GM12878 (cell line): ENCODE measurements around the gene CA7. TPM values are rescaled to one million over a fixed set of nuclear protein-coding genes. Genes with fewer than 3 reads are reported as not detected.

ENCODE experiments used
- BACH1 ChIP-seq: fragments of 450-650 bp; IDR thresholded peaks from 2 replicates; pipeline ENCODE4 v1.6.1; 2017; ENCODE audit warnings: mild to moderate bottlenecking, borderline replicate concordance
- CBX5 ChIP-seq: sonication (generic); IDR thresholded peaks from 2 replicates; pipeline ENCODE4 v1.6.1; 2016; ENCODE audit warnings: low read depth, moderate library complexity, mild to moderate bottlenecking, inconsistent platforms
- FOXK2 ChIP-seq: fragments of 450-650 bp; IDR thresholded peaks from 2 replicates; pipeline ENCODE4 v1.6.1; 2017; ENCODE audit warnings: mild to moderate bottlenecking, moderate library complexity
- GATAD2B ChIP-seq: fragments of 450-650 bp; conservative IDR thresholded peaks from 2 replicates; pipeline ENCODE4 v1.6.1; 2017; ENCODE audit warnings: low read depth, mild to moderate bottlenecking, moderate library complexity
- MTA2 ChIP-seq: fragments of 450-650 bp; IDR thresholded peaks from 2 replicates; pipeline ENCODE4 v1.6.1; 2016; ENCODE audit warnings: low read depth, mild to moderate bottlenecking, moderate library complexity
- NRF1 ChIP-seq: conservative IDR thresholded peaks from 2 replicates; pipeline ENCODE4 v1.6.1; 2011; ENCODE audit warnings: mild to moderate bottlenecking, low read depth, low read length, improper control_type of control experiment
- POLR2AphosphoS5 ChIP-seq: IDR thresholded peaks from 2 replicates; pipeline ENCODE4 v1.6.1; 2011; ENCODE audit warnings: mild to moderate bottlenecking, low read length, inconsistent platforms
- RAD51 ChIP-seq: fragments of 450-650 bp; IDR thresholded peaks from 2 replicates; pipeline ENCODE4 v1.6.1; 2016; ENCODE audit warnings: moderate library complexity, mild to moderate bottlenecking, inconsistent platforms
- SMAD1 ChIP-seq: fragments of 450-650 bp; IDR thresholded peaks from 2 replicates; pipeline ENCODE4 v1.6.1; 2018; ENCODE audit warnings: mild to moderate bottlenecking, low read depth; ENCODE audit not compliant: partially characterized antibody
- polyA plus RNA-seq, 11 experiments: library from polyadenylated mRNA; depleted of rRNA in 4 of 11; unstranded in 6 of 11; stranded (reverse) in 5 of 11; fragments of >200 nt; fragmentation: Nextera tagmentation in 4 of 11; fragmentation: Illumina TruSeq in 1 of 11; extraction: Ambion mirVana in 4 of 11; extraction: Trizol in 1 of 11; gene quantifications; 1 replicate in 1 of 11; 2 replicates in 10 of 11; pipeline versions ENCODE4 v1.2.1 to v1.2.3, GENCODE V29; 2011 to 2016; ENCODE audit warnings: inconsistent platforms in 2 of 11, missing spikeins in 2 of 11, low read depth in 1 of 11
- total RNA-seq, 4 experiments: library from RNA; depleted of rRNA in 3 of 4; stranded (reverse); fragments of >200 nt in 3 of 4; fragmentation: Illumina TruSeq in 1 of 4; extraction: Trizol in 1 of 4; gene quantifications; 2 replicates each; pipeline versions ENCODE4 v1.2.1 to v1.2.3, GENCODE V29; 2013 to 2021
- TF ChIP-seq, protein P1 (sequence below): fragments of 450-650 bp; conservative IDR thresholded peaks from 2 replicates; pipeline ENCODE4 v1.6.1; 2017; ENCODE audit warnings: mild to moderate bottlenecking, moderate library complexity
- TF ChIP-seq, protein P2 (sequence below): IDR thresholded peaks from 2 replicates; pipeline ENCODE4 v1.6.1; 2012; ENCODE audit warnings: low read depth, low read length, improper control_type of control experiment
- TF ChIP-seq, protein P3 (sequence below): IDR thresholded peaks from 2 replicates; pipeline ENCODE4 v1.6.1; 2011; ENCODE audit warnings: borderline replicate concordance, low read depth, mild to moderate bottlenecking, moderate library complexity, mixed read lengths, low read length; ENCODE audit not compliant: insufficient read depth; ENCODE audit errors: extremely low read length
- TF ChIP-seq, protein P4 (sequence below): IDR thresholded peaks from 2 replicates; pipeline ENCODE4 v1.6.1; 2011; ENCODE audit warnings: mild to moderate bottlenecking, low read depth, low read length, moderate library complexity; ENCODE audit not compliant: insufficient replicate concordance
- TF ChIP-seq, protein P5 (sequence below): fragments of 450-650 bp; IDR thresholded peaks from 2 replicates; pipeline ENCODE4 v1.6.1; 2018; ENCODE audit warnings: borderline replicate concordance, mild to moderate bottlenecking; ENCODE audit not compliant: partially characterized antibody
- TF ChIP-seq, protein P6 (sequence below): fragments of 450-650 bp; IDR thresholded peaks from 2 replicates; pipeline ENCODE4 v1.6.1; 2014; ENCODE audit warnings: mild to moderate bottlenecking
- TF ChIP-seq, protein P7 (sequence below): fragments of 450-650 bp; IDR thresholded peaks from 2 replicates; pipeline ENCODE4 v1.6.1; 2016; ENCODE audit warnings: mild to moderate bottlenecking, moderate library complexity, borderline replicate concordance

CA7 gene
- total and polyA plus RNA-seq, 10 of the 15 experiments (the other 5 are each of a cell fraction or from before 2014, with no cell fraction given) = 0.04 TPM; not detected in 9

DNA sequence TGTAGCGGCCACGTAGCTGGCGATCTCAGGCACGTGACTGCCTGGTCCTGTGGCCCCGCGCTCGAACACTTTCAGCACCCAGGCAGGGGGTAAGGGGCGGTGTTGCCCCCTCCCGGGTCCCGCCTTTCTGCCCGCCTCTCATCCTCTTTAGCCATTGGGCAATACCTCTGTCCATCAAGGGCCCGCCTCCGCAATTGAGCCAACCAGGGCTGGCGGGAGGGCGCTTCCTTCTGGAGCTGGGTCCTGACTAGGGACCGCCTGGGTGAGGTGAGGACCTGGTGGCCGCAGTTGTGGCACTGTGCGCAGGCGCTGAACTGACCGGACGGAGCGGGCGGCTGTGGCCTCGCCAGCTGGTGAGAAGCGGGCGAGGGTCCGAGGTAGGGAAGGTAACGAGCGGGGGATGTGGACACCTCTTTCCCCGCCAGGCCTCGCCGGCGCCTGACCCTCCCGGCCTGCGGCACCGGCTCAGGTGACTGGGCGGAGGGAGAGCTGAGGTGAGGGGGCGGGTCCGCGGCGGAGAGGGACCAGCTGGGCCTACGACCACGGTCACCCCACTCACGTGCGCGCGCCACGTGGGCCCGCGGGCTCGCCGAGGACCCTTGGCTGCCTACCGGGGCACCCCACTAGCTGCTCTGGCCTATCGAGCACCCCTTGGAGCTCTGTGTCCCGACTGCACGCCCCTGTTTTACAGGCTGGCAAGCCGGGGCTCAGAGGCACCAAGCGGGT is 36.2 kb downstream of the CA7 start, which contains the start of gene PDP2 (continued):
- TF ChIP-seq CBX5 (no peak), NRF1 (peak; percentile 52), BACH1 (peak; percentile 63; the same call in 1 of the 2 replicates), FOXK2 (peak; percentile 57), GATAD2B (peak; percentile 76), MTA2 (0 out of 2 replicates have a peak, but pooled peaks have one; percentile 22), POLR2AphosphoS5 (peak; percentile 44; the same call in 1 of the 2 replicates), RAD51 (peak; percentile 84), SMAD1 (no peak)
- TF ChIP-seq, protein P1, sequence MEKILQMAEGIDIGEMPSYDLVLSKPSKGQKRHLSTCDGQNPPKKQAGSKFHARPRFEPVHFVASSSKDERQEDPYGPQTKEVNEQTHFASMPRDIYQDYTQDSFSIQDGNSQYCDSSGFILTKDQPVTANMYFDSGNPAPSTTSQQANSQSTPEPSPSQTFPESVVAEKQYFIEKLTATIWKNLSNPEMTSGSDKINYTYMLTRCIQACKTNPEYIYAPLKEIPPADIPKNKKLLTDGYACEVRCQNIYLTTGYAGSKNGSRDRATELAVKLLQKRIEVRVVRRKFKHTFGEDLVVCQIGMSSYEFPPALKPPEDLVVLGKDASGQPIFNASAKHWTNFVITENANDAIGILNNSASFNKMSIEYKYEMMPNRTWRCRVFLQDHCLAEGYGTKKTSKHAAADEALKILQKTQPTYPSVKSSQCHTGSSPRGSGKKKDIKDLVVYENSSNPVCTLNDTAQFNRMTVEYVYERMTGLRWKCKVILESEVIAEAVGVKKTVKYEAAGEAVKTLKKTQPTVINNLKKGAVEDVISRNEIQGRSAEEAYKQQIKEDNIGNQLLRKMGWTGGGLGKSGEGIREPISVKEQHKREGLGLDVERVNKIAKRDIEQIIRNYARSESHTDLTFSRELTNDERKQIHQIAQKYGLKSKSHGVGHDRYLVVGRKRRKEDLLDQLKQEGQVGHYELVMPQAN = peak; percentile 94
- TF ChIP-seq, protein P2, sequence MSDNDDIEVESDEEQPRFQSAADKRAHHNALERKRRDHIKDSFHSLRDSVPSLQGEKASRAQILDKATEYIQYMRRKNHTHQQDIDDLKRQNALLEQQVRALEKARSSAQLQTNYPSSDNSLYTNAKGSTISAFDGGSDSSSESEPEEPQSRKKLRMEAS = peak; percentile 89; the same call in 1 of the 2 replicates
- TF ChIP-seq, protein P3, sequence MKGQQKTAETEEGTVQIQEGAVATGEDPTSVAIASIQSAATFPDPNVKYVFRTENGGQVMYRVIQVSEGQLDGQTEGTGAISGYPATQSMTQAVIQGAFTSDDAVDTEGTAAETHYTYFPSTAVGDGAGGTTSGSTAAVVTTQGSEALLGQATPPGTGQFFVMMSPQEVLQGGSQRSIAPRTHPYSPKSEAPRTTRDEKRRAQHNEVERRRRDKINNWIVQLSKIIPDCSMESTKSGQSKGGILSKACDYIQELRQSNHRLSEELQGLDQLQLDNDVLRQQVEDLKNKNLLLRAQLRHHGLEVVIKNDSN = peak; percentile 74
- TF ChIP-seq, protein P4, sequence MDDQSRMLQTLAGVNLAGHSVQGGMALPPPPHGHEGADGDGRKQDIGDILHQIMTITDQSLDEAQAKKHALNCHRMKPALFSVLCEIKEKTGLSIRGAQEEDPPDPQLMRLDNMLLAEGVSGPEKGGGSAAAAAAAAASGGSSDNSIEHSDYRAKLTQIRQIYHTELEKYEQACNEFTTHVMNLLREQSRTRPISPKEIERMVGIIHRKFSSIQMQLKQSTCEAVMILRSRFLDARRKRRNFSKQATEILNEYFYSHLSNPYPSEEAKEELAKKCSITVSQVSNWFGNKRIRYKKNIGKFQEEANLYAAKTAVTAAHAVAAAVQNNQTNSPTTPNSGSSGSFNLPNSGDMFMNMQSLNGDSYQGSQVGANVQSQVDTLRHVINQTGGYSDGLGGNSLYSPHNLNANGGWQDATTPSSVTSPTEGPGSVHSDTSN = peak; percentile 100
- TF ChIP-seq, protein P5, sequence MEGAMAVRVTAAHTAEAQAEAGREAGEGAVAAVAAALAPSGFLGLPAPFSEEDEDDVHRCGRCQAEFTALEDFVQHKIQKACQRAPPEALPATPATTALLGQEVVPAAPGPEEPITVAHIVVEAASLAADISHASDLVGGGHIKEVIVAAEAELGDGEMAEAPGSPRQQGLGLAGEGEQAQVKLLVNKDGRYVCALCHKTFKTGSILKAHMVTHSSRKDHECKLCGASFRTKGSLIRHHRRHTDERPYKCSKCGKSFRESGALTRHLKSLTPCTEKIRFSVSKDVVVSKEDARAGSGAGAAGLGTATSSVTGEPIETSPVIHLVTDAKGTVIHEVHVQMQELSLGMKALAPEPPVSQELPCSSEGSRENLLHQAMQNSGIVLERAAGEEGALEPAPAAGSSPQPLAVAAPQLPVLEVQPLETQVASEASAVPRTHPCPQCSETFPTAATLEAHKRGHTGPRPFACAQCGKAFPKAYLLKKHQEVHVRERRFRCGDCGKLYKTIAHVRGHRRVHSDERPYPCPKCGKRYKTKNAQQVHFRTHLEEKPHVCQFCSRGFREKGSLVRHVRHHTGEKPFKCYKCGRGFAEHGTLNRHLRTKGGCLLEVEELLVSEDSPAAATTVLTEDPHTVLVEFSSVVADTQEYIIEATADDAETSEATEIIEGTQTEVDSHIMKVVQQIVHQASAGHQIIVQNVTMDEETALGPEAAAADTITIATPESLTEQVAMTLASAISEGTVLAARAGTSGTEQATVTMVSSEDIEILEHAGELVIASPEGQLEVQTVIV = peak; percentile 50
- TF ChIP-seq, protein P6, sequence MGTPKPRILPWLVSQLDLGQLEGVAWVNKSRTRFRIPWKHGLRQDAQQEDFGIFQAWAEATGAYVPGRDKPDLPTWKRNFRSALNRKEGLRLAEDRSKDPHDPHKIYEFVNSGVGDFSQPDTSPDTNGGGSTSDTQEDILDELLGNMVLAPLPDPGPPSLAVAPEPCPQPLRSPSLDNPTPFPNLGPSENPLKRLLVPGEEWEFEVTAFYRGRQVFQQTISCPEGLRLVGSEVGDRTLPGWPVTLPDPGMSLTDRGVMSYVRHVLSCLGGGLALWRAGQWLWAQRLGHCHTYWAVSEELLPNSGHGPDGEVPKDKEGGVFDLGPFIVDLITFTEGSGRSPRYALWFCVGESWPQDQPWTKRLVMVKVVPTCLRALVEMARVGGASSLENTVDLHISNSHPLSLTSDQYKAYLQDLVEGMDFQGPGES = peak; percentile 88
- TF ChIP-seq, protein P7, sequence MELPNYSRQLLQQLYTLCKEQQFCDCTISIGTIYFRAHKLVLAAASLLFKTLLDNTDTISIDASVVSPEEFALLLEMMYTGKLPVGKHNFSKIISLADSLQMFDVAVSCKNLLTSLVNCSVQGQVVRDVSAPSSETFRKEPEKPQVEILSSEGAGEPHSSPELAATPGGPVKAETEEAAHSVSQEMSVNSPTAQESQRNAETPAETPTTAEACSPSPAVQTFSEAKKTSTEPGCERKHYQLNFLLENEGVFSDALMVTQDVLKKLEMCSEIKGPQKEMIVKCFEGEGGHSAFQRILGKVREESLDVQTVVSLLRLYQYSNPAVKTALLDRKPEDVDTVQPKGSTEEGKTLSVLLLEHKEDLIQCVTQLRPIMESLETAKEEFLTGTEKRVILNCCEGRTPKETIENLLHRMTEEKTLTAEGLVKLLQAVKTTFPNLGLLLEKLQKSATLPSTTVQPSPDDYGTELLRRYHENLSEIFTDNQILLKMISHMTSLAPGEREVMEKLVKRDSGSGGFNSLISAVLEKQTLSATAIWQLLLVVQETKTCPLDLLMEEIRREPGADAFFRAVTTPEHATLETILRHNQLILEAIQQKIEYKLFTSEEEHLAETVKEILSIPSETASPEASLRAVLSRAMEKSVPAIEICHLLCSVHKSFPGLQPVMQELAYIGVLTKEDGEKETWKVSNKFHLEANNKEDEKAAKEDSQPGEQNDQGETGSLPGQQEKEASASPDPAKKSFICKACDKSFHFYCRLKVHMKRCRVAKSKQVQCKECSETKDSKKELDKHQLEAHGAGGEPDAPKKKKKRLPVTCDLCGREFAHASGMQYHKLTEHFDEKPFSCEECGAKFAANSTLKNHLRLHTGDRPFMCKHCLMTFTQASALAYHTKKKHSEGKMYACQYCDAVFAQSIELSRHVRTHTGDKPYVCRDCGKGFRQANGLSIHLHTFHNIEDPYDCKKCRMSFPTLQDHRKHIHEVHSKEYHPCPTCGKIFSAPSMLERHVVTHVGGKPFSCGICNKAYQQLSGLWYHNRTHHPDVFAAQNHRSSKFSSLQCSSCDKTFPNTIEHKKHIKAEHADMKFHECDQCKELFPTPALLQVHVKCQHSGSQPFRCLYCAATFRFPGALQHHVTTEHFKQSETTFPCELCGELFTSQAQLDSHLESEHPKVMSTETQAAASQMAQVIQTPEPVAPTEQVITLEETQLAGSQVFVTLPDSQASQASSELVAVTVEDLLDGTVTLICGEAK = peak; percentile 35; the same call in 1 of the 2 replicates
